NCI-H82 (cell line): ENCODE data around the gene YTHDF1.
A peak's percentile ranks its signal among the peaks of the same experiment; 100 is the strongest.

Experiments used
- DNase-seq: peaks from one replicate; lab custom pipeline; 2025; lab: John Stamatoyannopoulos, UW

The YTHDF1 gene

GRCh38 chr20:63248835-63249591 is 33.1 kb upstream of the YTHDF1 start:
- no peak for DNase-seq

- DNase-seq: no peak
These were observed 31.8 kb upstream of the YTHDF1 start for GRCh38 chr20:63247671-63248228.

GRCh38 chr20:63246490-63247288 is 30.8 kb upstream of the YTHDF1 start:
- DNase-seq: no peak

GRCh38 chr20:63244468-63244867 is 28.5 kb upstream of the YTHDF1 start:
- DNase-seq: no peak

GRCh38 chr20:63243604-63244247 is 27.8 kb upstream of the YTHDF1 start:
- DNase-seq: no peak

- DNase-seq: no peak
These were observed 26.8 kb upstream of the YTHDF1 start for GRCh38 chr20:63242736-63243135.

- no peak for DNase-seq
These were observed 25.3 kb upstream of the YTHDF1 start for GRCh38 chr20:63241272-63241671.

- no peak for DNase-seq
These were observed 24.1 kb upstream of the YTHDF1 start for GRCh38 chr20:63240004-63240403.

- DNase-seq: no peak
These were observed 23.5 kb upstream of the YTHDF1 start for GRCh38 chr20:63239431-63239830.

GRCh38 chr20:63238514-63239125 is 22.7 kb upstream of the YTHDF1 start:
- peak; percentile 28 for DNase-seq

GRCh38 chr20:63238031-63238430 is 22.1 kb upstream of the YTHDF1 start:
- DNase-seq: no peak

GRCh38 chr20:63236116-63236837 is 20.3 kb upstream of the YTHDF1 start:
- DNase-seq: no peak

- DNase-seq: no peak
These were observed 19.6 kb upstream of the YTHDF1 start, which contains the start of gene BIRC7 for GRCh38 chr20:63235399-63235983. BIRC7 (plus strand) TSS chr20:63235905; CDS start chr20:63236097, 192 bp downstream.

GRCh38 chr20:63234693-63235398 is 18.9 kb upstream of the YTHDF1 start:
- DNase-seq: peak; percentile 45

- DNase-seq: no peak
These were observed 18.0 kb upstream of the YTHDF1 start for GRCh38 chr20:63233924-63234323.

GRCh38 chr20:63233061-63233344 is 17.1 kb upstream of the YTHDF1 start:
- DNase-seq: no peak

- DNase-seq: no peak
These were observed 16.5 kb upstream of the YTHDF1 start for GRCh38 chr20:63232235-63233060.

- peak; percentile 59 for DNase-seq
These were observed 14.9 kb upstream of the YTHDF1 start for GRCh38 chr20:63230800-63231268.

GRCh38 chr20:63228806-63229205 is 12.9 kb upstream of the YTHDF1 start:
- peak; percentile 37 for DNase-seq
